Effector memory CD4-positive, alpha-beta T cell (primary cell): ENCODE results near the gene TAF4.
"Not testable (repeated sequence)": the region's sequence is repeated elsewhere in the genome, so short reads cannot be mapped to it uniquely, and the experiment has no call there.

Experiments
- DNase-seq, 3 donors: peaks; one replicate each; pipeline ENCODE4 v3.0.0-alpha.2; 2020
- H3K27ac ChIP-seq: 2 replicates; pipeline ENCODE4 v1.7.0; 2013; ENCODE audit warnings: mild to moderate bottlenecking, low read length, moderate library complexity; ENCODE audit not compliant: insufficient read depth, poor library complexity, severe bottlenecking
- H3K27me3 ChIP-seq: replicated peaks from 2 replicates; pipeline ENCODE4 v1.7.0; 2013; ENCODE audit warnings: mild to moderate bottlenecking, low read length; ENCODE audit not compliant: insufficient read depth, control insufficient read depth, poor library complexity, severe bottlenecking
- H3K36me3 ChIP-seq: 2 replicates; pipeline ENCODE4 v1.7.0; 2013; ENCODE audit warnings: mild to moderate bottlenecking, low read length, moderate library complexity; ENCODE audit not compliant: control insufficient read depth, insufficient read depth
- H3K4me1 ChIP-seq: 2 replicates; pipeline ENCODE4 v1.7.0; 2013; ENCODE audit warnings: low read length, mild to moderate bottlenecking; ENCODE audit not compliant: control insufficient read depth, insufficient read depth, poor library complexity, severe bottlenecking
- H3K4me3 ChIP-seq: 2 replicates; pipeline ENCODE4 v1.7.0; 2013; ENCODE audit warnings: low read length, low read depth, mild to moderate bottlenecking; ENCODE audit not compliant: insufficient read depth, poor library complexity, severe bottlenecking
- H3K9me3 ChIP-seq: 2 replicates; pipeline ENCODE4 v1.7.0; 2013; ENCODE audit warnings: mild to moderate bottlenecking, low read length, moderate library complexity; ENCODE audit not compliant: control insufficient read depth

The TAF4 gene

GRCh38 chr20:62058941-62059340, 6.7 kb downstream of the TAF4 start:
- Histone ChIP-seq H3K27ac (no peak overlapping the region), H3K36me3 (no peaks in the 10 kb centered on the region), H3K4me1 (peaks cover 17% of the 10 kb centered on the region), H3K27me3 (no peaks in the 10 kb centered on the region), H3K4me3 (no peak overlapping the region), H3K9me3 (no peaks in the 10 kb centered on the region)
- DNase-seq: no peak

- Histone ChIP-seq H3K27me3 (no peaks in the 10 kb centered on the region), H3K36me3 (no peaks in the 10 kb centered on the region), H3K4me1 (peaks cover 5% of the 10 kb centered on the region), H3K27ac (no peak overlapping the region), H3K9me3 (no peaks in the 10 kb centered on the region), H3K4me3 (no peak overlapping the region)
- no peak for DNase-seq
Observed at GRCh38 chr20:62056975-62057374, 8.7 kb downstream of the TAF4 start.

GRCh38 chr20:62056377-62056776, 9.3 kb downstream of the TAF4 start:
- Histone ChIP-seq H3K27me3 (no peaks in the 10 kb centered on the region), H3K9me3 (no peaks in the 10 kb centered on the region), H3K27ac (no peak overlapping the region), H3K4me1 (peaks cover 5% of the 10 kb centered on the region), H3K4me3 (no peak overlapping the region), H3K36me3 (no peaks in the 10 kb centered on the region)
- DNase-seq: no peak

GRCh38 chr20:62055862-62056115, 9.9 kb downstream of the TAF4 start:
- H3K4me3 ChIP-seq, H3K27me3 ChIP-seq, H3K27ac ChIP-seq, H3K36me3 ChIP-seq, DNase-seq, H3K4me1 ChIP-seq, H3K9me3 ChIP-seq: not testable (repeated sequence)

- no peaks in the 10 kb centered on the region for H3K27me3 ChIP-seq
- H3K36me3 ChIP-seq: no peaks in the 10 kb centered on the region
- peaks cover 5% of the 10 kb centered on the region for H3K4me1 ChIP-seq
- H3K27ac ChIP-seq: no peak overlapping the region
- no peaks in the 10 kb centered on the region for H3K9me3 ChIP-seq
- no peak overlapping the region for H3K4me3 ChIP-seq
- no peak for DNase-seq
Observed at GRCh38 chr20:62055106-62055861, 10.4 kb downstream of the TAF4 start.

GRCh38 chr20:62054451-62054953, 11.2 kb downstream of the TAF4 start:
- Histone ChIP-seq H3K4me3 (no peak overlapping the region), H3K36me3 (no peaks in the 10 kb centered on the region), H3K4me1 (peaks cover 5% of the 10 kb centered on the region), H3K27me3 (no peaks in the 10 kb centered on the region), H3K27ac (no peak overlapping the region), H3K9me3 (no peaks in the 10 kb centered on the region)
- no peak for DNase-seq

- Histone ChIP-seq H3K36me3 (no peaks in the 10 kb centered on the region), H3K4me1 (peaks cover 5% of the 10 kb centered on the region), H3K4me3 (no peak overlapping the region), H3K9me3 (no peaks in the 10 kb centered on the region), H3K27ac (no peak overlapping the region), H3K27me3 (no peaks in the 10 kb centered on the region)
- DNase-seq: no peak
Observed at GRCh38 chr20:62053465-62054196, 12.1 kb downstream of the TAF4 start.

GRCh38 chr20:62052842-62053464, 12.7 kb downstream of the TAF4 start:
- peaks cover 5% of the 10 kb centered on the region for H3K4me1 ChIP-seq
- no peaks in the 10 kb centered on the region for H3K9me3 ChIP-seq
- no peak overlapping the region for H3K4me3 ChIP-seq
- H3K27me3 ChIP-seq: no peaks in the 10 kb centered on the region
- H3K27ac ChIP-seq: no peak overlapping the region
- DNase-seq: no peak
- H3K36me3 ChIP-seq: no peaks in the 10 kb centered on the region

GRCh38 chr20:62052336-62052841, 13.3 kb downstream of the TAF4 start:
- Histone ChIP-seq H3K4me3 (no peak overlapping the region), H3K27ac (no peak overlapping the region), H3K27me3 (no peaks in the 10 kb centered on the region), H3K36me3 (no peaks in the 10 kb centered on the region), H3K9me3 (no peaks in the 10 kb centered on the region), H3K4me1 (peaks cover 5% of the 10 kb centered on the region)
- no peak for DNase-seq
